Natural killer cell (primary cell): Measurements from ENCODE around the gene PLD2. TPM values are rescaled to one million over a fixed set of nuclear protein-coding genes. Genes with fewer than 3 reads are reported as not detected.

Experiments used
- ATAC-seq, 3 donors: fragments of 150-1000 bp in 2 of 3; fragments of 200-7000 bp in 1 of 3; cut with Tn5 transposase; 1 replicate in 1 of 3; 2 replicates in 2 of 3; pipeline ENCODE4 v1.10.0; 2021; ENCODE audit warnings: mild to moderate bottlenecking in 2 of 3, moderate library complexity in 2 of 3
- DNase-seq, 2 donors: peaks; one replicate each; pipeline versions ENCODE4 v3.0.0 to v3.0.0-alpha.2; 2013 to 2021; ENCODE audit warnings: mixed read lengths in 1 of 2
- H3K27ac ChIP-seq: one replicate; pipeline ENCODE4 v1.5.1; 2013; ENCODE audit warnings: mild to moderate bottlenecking, low read length
- H3K27me3 ChIP-seq: one replicate; pipeline ENCODE4 v1.6.1; 2013; ENCODE audit warnings: low read length; ENCODE audit not compliant: control insufficient read depth, insufficient read depth
- H3K36me3 ChIP-seq: one replicate; pipeline ENCODE4 v1.6.1; 2013; ENCODE audit warnings: low read length; ENCODE audit not compliant: control insufficient read depth, insufficient read depth
- H3K4me1 ChIP-seq: one replicate; pipeline ENCODE4 v1.6.1; 2013; ENCODE audit warnings: low read length; ENCODE audit not compliant: control insufficient read depth, insufficient read depth
- H3K4me3 ChIP-seq: one replicate; pipeline ENCODE4 v1.5.1; 2013; ENCODE audit warnings: low read length
- H3K9me3 ChIP-seq: one replicate; pipeline ENCODE4 v1.6.1; 2013; ENCODE audit warnings: low read length; ENCODE audit not compliant: control insufficient read depth, insufficient read depth
- H3K27ac Mint-ChIP-seq, 2 donors: one replicate each; pipeline ENCODE4 v1.8.0; 2022; ENCODE audit warnings: mild to moderate bottlenecking in 2 of 2, mixed read lengths in 2 of 2, moderate library complexity in 1 of 2
- H3K27me3 Mint-ChIP-seq, 2 donors: one replicate each; pipeline ENCODE4 v1.8.0; 2022; ENCODE audit warnings: low read depth in 2 of 2, mixed read lengths in 2 of 2
- H3K36me3 Mint-ChIP-seq: one replicate; pipeline ENCODE4 v1.8.0; 2022; ENCODE audit warnings: mixed read lengths
- H3K4me1 Mint-ChIP-seq, 2 donors: one replicate each; pipeline ENCODE4 v1.8.0; 2022; ENCODE audit warnings: mixed read lengths in 2 of 2
- H3K4me3 Mint-ChIP-seq: one replicate; pipeline ENCODE4 v1.8.0; 2022; ENCODE audit warnings: mild to moderate bottlenecking, moderate library complexity, mixed read lengths
- H3K9me3 Mint-ChIP-seq, 2 donors: one replicate each; pipeline ENCODE4 v1.8.0; 2022; ENCODE audit warnings: mixed read lengths in 2 of 2
- WGBS: methylation state at CpG from one replicate; pipeline ENCODE4 v1.1.7; 2013; ENCODE audit warnings: missing lambda C conversion rate; ENCODE audit not compliant: insufficient coverage; 5-methylcytosine and 5-hydroxymethylcytosine counted together
- intact Hi-C: fragments of 100-400 bp; cut with micrococcal nuclease; formaldehyde crosslinking; loops from one replicate; pipeline ENCODE4 v1.14.2; 2022
- total RNA-seq, 4 donors: library from RNA; stranded (reverse); fragments of 120-200 nt in 1 of 4; gene quantifications; one replicate each; pipeline versions ENCODE4 v1.2.3 to v1.2.4, GENCODE V29; 2013 to 2022
- TF ChIP-seq, protein P1 (sequence below): fragments of 200-600 bp; IDR thresholded peaks from one replicate; pipeline ENCODE4 v1.8.0; 2022; ENCODE audit warnings: antibody characterized with exemption

Gene PLD2
- total RNA-seq, 3 donors from 2014 or later (not counting 1 experiment from before 2014, with no cell fraction given), result 20.8 to 22.7 (median 21.3) TPM

DNA sequence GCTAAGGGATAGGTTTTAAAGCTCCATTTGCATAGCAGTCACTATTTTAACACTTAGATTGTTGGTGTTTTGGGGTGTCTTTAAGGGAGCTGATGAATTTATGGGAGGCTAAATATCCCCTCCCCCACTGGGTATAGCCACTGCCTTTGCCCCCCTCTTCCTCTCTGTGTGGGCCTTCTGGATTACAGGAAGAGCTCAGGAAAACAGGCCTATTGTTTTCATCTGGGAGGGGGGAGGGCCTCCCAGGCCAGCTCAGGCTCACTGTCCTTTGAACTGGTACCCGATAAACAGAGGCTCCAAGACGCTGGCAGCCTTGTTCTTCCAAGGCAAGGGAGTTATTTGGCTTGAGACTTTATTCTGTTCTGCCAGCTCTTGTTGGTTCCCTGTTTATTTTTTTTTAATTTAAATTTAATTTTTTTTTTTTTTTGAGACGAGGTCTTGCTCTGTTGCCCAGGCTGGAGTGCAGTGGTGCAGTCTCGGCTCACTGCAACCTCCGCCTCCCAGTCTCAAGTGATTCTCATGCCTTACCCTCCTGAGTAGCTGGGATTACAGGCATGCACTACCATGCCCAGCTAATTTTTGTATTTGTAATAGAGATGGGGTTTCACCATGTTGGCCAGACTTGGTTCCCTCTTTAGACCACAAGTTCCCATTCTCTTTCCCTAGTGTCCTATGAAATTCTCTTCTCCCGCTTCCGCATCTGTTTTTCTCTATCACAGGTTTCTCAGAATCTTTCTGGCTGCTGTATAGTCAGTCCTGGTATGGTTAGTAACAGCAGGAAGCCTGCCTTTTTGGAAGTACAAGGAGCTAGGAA is 51.3 kb downstream of the PLD2 start:
- no peak overlapping the region for H3K27ac ChIP-seq
- H3K4me3 Mint-ChIP-seq, result no peak overlapping the region
- no peak for ATAC-seq

DNA sequence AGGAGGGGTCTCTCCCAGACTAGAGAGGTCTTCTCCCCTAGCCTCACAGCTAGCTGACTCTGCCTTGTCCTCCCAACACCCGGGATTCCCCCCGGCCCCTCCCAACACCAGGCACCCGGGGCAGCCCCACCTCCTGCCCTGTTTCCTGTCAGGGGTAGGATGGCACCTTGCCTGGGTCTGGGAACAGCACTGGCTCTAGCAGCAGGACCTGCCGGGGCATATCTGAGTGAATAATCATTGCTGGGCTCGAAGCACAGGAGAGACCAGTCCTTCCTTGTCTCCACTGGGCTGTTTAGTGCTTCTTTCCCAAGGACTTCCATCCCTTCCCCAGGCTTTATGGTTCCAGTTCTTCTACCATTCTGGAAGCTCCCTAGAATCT is 51.9 kb downstream of the PLD2 start:
- no peak overlapping the region for H3K4me3 ChIP-seq
- 44% methylated on average over 5 of the region's 5 CpGs for WGBS
- H3K9me3 Mint-ChIP-seq, result no peaks in the 10 kb centered on the region

More for the DNA sequence above, 51.3 kb downstream of the PLD2 start:
- H3K4me3 ChIP-seq, result no peak overlapping the region
- Mint-ChIP-seq H3K36me3 (no peaks in the 10 kb centered on the region), H3K9me3 (no peaks in the 10 kb centered on the region), H3K4me1 (peaks cover 25 to 39% of the 10 kb centered on the region in 2 donors), H3K27me3 (no peaks in the 10 kb centered on the region), H3K27ac (no peak overlapping the region)
- intact Hi-C loops, result no loop called here
- no peaks in the 10 kb centered on the region for H3K27me3 ChIP-seq
- DNase-seq, result no peak
- TF ChIP-seq, protein P1, sequence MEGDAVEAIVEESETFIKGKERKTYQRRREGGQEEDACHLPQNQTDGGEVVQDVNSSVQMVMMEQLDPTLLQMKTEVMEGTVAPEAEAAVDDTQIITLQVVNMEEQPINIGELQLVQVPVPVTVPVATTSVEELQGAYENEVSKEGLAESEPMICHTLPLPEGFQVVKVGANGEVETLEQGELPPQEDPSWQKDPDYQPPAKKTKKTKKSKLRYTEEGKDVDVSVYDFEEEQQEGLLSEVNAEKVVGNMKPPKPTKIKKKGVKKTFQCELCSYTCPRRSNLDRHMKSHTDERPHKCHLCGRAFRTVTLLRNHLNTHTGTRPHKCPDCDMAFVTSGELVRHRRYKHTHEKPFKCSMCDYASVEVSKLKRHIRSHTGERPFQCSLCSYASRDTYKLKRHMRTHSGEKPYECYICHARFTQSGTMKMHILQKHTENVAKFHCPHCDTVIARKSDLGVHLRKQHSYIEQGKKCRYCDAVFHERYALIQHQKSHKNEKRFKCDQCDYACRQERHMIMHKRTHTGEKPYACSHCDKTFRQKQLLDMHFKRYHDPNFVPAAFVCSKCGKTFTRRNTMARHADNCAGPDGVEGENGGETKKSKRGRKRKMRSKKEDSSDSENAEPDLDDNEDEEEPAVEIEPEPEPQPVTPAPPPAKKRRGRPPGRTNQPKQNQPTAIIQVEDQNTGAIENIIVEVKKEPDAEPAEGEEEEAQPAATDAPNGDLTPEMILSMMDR, result no peak
- peaks cover 9% of the 10 kb centered on the region for H3K4me1 ChIP-seq
- 92% methylated on average over 5 of the region's 7 CpGs for WGBS
- peaks cover 5% of the 10 kb centered on the region for H3K9me3 ChIP-seq
- H3K36me3 ChIP-seq, result peaks cover 6% of the 10 kb centered on the region

DNA sequence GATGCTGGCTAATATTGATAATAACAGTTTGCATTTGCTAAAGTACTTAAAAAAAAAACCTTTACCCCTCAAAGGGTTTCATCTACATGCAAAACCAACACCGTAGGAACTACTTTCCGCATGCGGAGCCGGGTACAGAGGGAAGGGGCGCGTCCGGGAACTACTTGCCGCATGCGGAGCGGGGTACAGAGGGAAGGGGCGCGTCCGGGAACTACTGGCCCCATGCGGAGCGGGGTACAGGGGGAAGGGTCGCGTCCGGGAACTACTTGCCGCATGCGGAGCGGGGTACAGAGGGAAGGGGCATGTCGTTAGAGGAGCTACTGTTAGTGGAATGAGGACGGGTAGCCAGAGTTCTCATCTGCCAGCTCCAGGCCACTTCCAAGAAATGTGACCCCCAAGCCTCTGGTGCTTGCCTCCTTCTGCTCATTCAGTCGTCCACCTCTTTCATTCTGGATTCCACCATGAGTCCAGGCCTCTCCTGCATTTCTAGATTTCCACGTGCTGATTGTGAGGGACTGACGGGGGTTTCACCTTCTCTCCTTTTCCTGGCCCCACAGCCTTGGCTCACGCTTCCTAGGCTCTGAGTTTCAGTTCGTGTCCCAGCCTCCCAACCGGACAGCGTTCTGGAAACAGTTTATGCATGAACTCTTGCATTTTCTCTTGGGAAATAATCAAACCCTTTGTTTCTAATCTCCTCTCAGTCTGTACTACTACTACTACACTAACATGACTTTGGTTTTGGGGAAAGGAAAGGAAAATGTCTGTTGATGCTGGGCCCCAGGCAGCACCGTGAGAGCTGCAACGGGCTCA is 53.1 kb downstream of the PLD2 start:
- TF ChIP-seq, protein P1, result no peak
- Mint-ChIP-seq H3K9me3 (no peaks in the 10 kb centered on the region), H3K4me3 (no peak overlapping the region), H3K36me3 (no peaks in the 10 kb centered on the region), H3K27ac (no peak overlapping the region), H3K27me3 (no peaks in the 10 kb centered on the region), H3K4me1 (peaks cover 17 to 27% of the 10 kb centered on the region in 2 donors)
- H3K4me3 ChIP-seq, result no peak overlapping the region
- H3K27ac ChIP-seq, result no peak overlapping the region
- 99% methylated on average over 32 of the region's 32 CpGs for WGBS
- H3K9me3 ChIP-seq, result no peaks in the 10 kb centered on the region
- no peaks in the 10 kb centered on the region for H3K4me1 ChIP-seq
- no peaks in the 10 kb centered on the region for H3K27me3 ChIP-seq
- peaks cover 6% of the 10 kb centered on the region for H3K36me3 ChIP-seq
- intact Hi-C loops, result no loop called here
- ATAC-seq (no peak), DNase-seq (no peak)

More for the DNA sequence above, 51.9 kb downstream of the PLD2 start:
- no peak for ATAC-seq
- TF ChIP-seq, protein P1, result no peak
- no peak overlapping the region for H3K27ac ChIP-seq
- Mint-ChIP-seq H3K36me3 (no peaks in the 10 kb centered on the region), H3K27ac (no peak overlapping the region), H3K4me1 (peaks cover 25 to 37% of the 10 kb centered on the region in 2 donors), H3K27me3 (no peaks in the 10 kb centered on the region), H3K4me3 (no peak overlapping the region)
- peaks cover 4% of the 10 kb centered on the region for H3K4me1 ChIP-seq
- no peaks in the 10 kb centered on the region for H3K9me3 ChIP-seq
- DNase-seq, result no peak
- intact Hi-C loops, result no loop called here
- peaks cover 6% of the 10 kb centered on the region for H3K36me3 ChIP-seq
- H3K27me3 ChIP-seq, result no peaks in the 10 kb centered on the region
